Calu3 (cell line): ENCODE measurements around the gene CHKA. TPM values are rescaled to one million over a fixed set of nuclear protein-coding genes. Genes with fewer than 3 reads are reported as not detected.

Experiments used
- BruUV-seq: library from RNA; stranded (reverse); fragments of 400-500 nt; replicated peaks from 2 replicates; lab custom pipeline; 2021; lab: Mats Ljungman, UMichigan
- CTCF ChIA-PET: fragments of 300-600 bp; sonication (Branson Sonifier 250); formaldehyde crosslinking; loops from one replicate; lab custom pipeline; 2022; ENCODE audit warnings: antibody characterized with exemption; lab: Charles Lee
- DNase-seq: peaks from one replicate; pipeline ENCODE4 v3.0.0; 2022
- H3K27ac Mint-ChIP-seq: one replicate; pipeline ENCODE4 v1.8.0; 2022; ENCODE audit warnings: mixed read lengths; ENCODE audit not compliant: unreplicated experiment
- H3K27me3 Mint-ChIP-seq: one replicate; pipeline ENCODE4 v1.8.0; 2022; ENCODE audit warnings: mixed read lengths; ENCODE audit not compliant: unreplicated experiment
- H3K36me3 Mint-ChIP-seq: one replicate; pipeline ENCODE4 v1.8.0; 2022; ENCODE audit warnings: mild to moderate bottlenecking, moderate library complexity, mixed read lengths; ENCODE audit not compliant: insufficient read depth, unreplicated experiment
- H3K4me1 Mint-ChIP-seq: one replicate; pipeline ENCODE4 v1.8.0; 2022; ENCODE audit warnings: mild to moderate bottlenecking, low read depth, mixed read lengths; ENCODE audit not compliant: unreplicated experiment
- H3K4me3 Mint-ChIP-seq: one replicate; pipeline ENCODE4 v1.8.0; 2022; ENCODE audit warnings: mild to moderate bottlenecking, low read depth, moderate library complexity, mixed read lengths; ENCODE audit not compliant: unreplicated experiment
- H3K9me3 Mint-ChIP-seq: one replicate; pipeline ENCODE4 v1.8.0; 2022; ENCODE audit warnings: low read depth, mixed read lengths; ENCODE audit not compliant: unreplicated experiment
- intact Hi-C: fragments of 100-400 bp; cut with micrococcal nuclease; formaldehyde crosslinking; loops from one replicate; pipeline ENCODE4 v1.10.0; 2022; ENCODE audit not compliant: unreplicated experiment
- total RNA-seq: library from RNA; stranded (reverse); gene quantifications from 2 replicates; pipeline ENCODE4 v1.2.3, GENCODE V29; 2022
- TF ChIP-seq, protein P1 (sequence below): fragments of 200-600 bp; IDR thresholded peaks from one replicate; pipeline ENCODE4 v1.8.0; 2022; ENCODE audit warnings: antibody characterized with exemption; ENCODE audit not compliant: unreplicated experiment

Gene CHKA
- total RNA-seq, 1 experiment from 2014 or later, result 104 TPM

DNA sequence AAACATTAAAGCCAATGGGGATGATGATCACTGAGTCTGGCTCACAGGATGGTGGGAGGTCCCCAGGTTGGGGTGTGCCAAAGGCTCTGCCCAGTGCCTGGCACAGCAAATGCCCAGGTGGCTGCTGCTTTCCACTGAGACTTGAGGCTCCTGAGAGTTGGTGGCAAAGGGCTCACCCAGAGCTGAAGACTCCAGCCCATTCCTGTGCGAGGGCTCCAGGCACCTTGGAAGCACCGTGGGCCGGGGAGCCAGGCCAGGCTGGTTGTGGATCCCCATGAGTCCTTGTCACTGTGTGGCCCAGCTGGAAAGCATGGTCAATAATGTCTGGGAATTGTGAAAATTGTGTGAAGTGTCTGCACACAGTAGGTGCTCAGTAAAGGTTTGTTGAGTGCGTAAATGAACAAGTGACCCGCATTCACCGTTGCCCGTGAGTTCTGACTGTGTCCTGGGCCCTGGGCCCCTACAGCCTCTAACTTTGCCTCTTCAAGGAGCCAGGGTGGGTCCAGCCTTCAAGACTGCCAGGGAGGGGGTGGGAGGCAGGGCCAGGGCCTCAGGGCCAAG, 114.5 kb downstream of the CHKA start:
- intact Hi-C loops, result no loop called here
- BruUV-seq, result no TSS peak
- TF ChIP-seq, protein P1, sequence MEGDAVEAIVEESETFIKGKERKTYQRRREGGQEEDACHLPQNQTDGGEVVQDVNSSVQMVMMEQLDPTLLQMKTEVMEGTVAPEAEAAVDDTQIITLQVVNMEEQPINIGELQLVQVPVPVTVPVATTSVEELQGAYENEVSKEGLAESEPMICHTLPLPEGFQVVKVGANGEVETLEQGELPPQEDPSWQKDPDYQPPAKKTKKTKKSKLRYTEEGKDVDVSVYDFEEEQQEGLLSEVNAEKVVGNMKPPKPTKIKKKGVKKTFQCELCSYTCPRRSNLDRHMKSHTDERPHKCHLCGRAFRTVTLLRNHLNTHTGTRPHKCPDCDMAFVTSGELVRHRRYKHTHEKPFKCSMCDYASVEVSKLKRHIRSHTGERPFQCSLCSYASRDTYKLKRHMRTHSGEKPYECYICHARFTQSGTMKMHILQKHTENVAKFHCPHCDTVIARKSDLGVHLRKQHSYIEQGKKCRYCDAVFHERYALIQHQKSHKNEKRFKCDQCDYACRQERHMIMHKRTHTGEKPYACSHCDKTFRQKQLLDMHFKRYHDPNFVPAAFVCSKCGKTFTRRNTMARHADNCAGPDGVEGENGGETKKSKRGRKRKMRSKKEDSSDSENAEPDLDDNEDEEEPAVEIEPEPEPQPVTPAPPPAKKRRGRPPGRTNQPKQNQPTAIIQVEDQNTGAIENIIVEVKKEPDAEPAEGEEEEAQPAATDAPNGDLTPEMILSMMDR, result no peak
- Mint-ChIP-seq H3K4me1 (peaks cover 47% of the 10 kb centered on the region), H3K9me3 (no peaks in the 10 kb centered on the region), H3K4me3 (no peak overlapping the region), H3K27ac (no peak overlapping the region), H3K36me3 (peaks cover 64% of the 10 kb centered on the region), H3K27me3 (no peaks in the 10 kb centered on the region)
- CTCF ChIA-PET, result no interaction called here
- no peak for DNase-seq

DNA sequence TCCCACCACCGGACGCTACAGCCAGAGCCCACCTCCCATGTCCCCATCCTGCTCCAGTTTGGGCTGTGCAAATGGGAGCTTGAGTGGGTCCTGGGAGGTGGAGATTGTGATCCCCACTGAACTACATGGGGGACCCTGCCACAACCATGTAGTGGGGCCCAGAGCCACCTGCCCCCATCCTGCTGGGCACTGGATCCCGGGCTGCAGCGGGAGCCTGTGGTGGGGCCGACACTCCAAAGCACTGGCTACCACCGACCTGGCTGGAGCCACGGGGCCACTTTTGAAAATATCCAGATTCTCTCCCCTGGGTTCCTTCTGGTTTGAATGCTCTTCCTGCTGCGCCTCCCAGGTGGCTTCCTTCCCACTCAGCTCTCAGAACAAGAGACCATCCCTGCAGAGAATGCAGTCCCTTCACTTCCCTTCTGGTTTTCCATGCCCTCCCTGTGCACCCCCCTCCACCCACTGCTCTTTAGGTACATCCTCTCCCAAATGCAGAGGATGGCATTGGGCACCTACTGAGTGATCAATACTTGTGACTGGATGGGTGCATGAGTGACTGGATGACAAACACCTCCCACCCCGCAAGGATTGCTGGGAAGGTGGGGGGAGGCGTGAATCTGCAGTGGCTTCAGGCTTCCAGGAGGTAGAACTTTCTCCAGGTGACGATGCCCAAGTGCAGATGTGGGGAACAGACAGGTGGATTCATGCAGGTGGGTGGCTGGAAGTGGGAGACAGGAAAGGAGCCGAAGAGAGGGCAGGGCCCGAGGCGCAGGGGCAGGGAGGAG, 116.4 kb downstream of the CHKA start:
- H3K27ac Mint-ChIP-seq, result peak overlapping the region; percentile 20
- TF ChIP-seq, protein P1, result no peak
- no peaks in the 10 kb centered on the region for H3K27me3 Mint-ChIP-seq
- H3K4me3 Mint-ChIP-seq, result peak overlapping the region; percentile 77
- H3K9me3 Mint-ChIP-seq, result no peaks in the 10 kb centered on the region
- CTCF ChIA-PET, result no interaction called here
- peaks cover 45% of the 10 kb centered on the region for H3K36me3 Mint-ChIP-seq
- H3K4me1 Mint-ChIP-seq, result peaks cover 28% of the 10 kb centered on the region
- BruUV-seq, result no TSS peak
- DNase-seq, result no peak
- intact Hi-C loops, result no loop called here

DNA sequence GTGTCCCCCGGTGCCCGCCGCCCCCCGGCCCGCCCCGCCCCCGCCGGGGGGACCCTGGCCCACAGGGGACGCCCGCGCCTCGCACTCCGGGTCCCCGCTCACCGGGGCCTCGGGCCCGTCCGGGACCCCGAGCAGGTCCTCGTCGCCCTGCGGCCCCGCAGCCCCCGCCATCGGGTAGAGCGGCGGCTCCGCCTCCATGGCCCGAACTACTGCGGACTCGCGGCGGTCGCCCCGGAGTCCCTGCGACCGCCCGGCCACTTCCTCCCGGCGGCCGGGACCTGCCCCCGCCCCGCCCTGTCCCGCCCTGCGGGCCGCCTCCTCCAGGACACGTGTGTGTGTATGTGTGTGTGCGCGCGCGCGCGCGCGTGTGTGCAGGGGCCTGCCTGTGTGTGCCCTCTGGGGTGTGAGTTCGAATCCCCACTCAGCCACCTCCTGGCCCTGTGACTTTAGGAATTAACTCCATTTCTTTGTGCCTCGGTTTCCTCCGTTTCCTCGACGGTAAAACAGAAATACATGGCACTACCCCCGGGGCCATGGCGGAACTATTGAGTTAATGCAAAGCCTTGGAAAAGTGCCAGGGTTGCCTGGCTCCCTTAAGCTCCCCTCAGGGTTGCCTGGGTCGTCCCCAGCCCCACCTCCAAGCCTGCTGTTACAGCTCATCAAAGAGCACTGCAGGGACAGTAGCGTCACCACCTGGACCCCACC, 117.2 kb downstream of the CHKA start, which contains the start of gene UNC93B1:
UNC93B1 (minus strand) TSS at position 252 of the 705 bp plus-strand sequence; CDS start at position 198, 54 bp downstream.
- Mint-ChIP-seq H3K27ac (peak within 1 kb of the TSS; percentile 20), H3K4me1 (peaks cover 20% of the 10 kb centered on the region), H3K36me3 (peaks cover 37% of the 10 kb centered on the region), H3K9me3 (no peaks in the 10 kb centered on the region), H3K4me3 (peak within 1 kb of the TSS; percentile 77), H3K27me3 (no peaks in the 10 kb centered on the region)
- TF ChIP-seq, protein P1, result no peak
- DNase-seq, result peak; percentile 93
- no TSS peak for BruUV-seq
- CTCF ChIA-PET, result interaction anchor here (0.6 kb wide), 1 partner anchor 181 kb away, joined by 3 read pairs; no protein-coding TSS in a partner anchor
- intact Hi-C loops, result no loop called here
